IMR-90 (cell line): Measurements from ENCODE around the gene TMEM154. TPM values are rescaled to one million over a fixed set of nuclear protein-coding genes. Genes with fewer than 3 reads are reported as not detected.

Experiments
- ATAC-seq: fragments of 200-7000 bp; cut with Tn5 transposase; 2 replicates; pipeline ENCODE4 v1.9.1; 2020; ENCODE audit warnings: low read depth, mild to moderate bottlenecking, moderate library complexity
- BruUV-seq: library from RNA; stranded (reverse); fragments of 400-500 nt; replicated peaks from 2 replicates; lab custom pipeline; 2021; lab: Mats Ljungman, UMichigan
- CTCF ChIA-PET: fragments of 300-600 bp; formaldehyde crosslinking; extraction: SDS; loops from one replicate; lab custom pipeline; 2021; ENCODE audit warnings: antibody characterized with exemption; lab: Yijun Ruan, JAX
- POLR2A ChIA-PET: fragments of 300-600 bp; sonication (Branson Sonifier 250); formaldehyde crosslinking; loops from one replicate; lab custom pipeline; 2022; ENCODE audit warnings: antibody characterized with exemption; ENCODE audit not compliant: unreplicated experiment; lab: Charles Lee
- DNase-seq: peaks from one replicate; pipeline ENCODE4 v3.0.0; 2013
- H2AFZ ChIP-seq: replicated peaks from 2 replicates; pipeline ENCODE3; 2013; ENCODE audit warnings: low read length, mild to moderate bottlenecking; ENCODE audit not compliant: poor library complexity
- H2AK5ac ChIP-seq: 2 replicates; pipeline ENCODE4 v1.6.1; 2013; ENCODE audit warnings: low read depth, low read length, inconsistent platforms
- H2AK9ac ChIP-seq: replicated peaks from 2 replicates; pipeline ENCODE3; 2013; ENCODE audit warnings: mild to moderate bottlenecking, low read depth, low read length, moderate library complexity; ENCODE audit not compliant: poor library complexity
- H2BK120ac ChIP-seq: 2 replicates; pipeline ENCODE4 v1.6.1; 2013; ENCODE audit warnings: low read depth, low read length, inconsistent platforms
- H2BK15ac ChIP-seq: 3 replicates; pipeline ENCODE4 v1.6.1; 2013; ENCODE audit warnings: low read depth, low read length, inconsistent platforms
- H2BK20ac ChIP-seq: 2 replicates; pipeline ENCODE4 v1.6.1; 2013; ENCODE audit warnings: low read depth, mild to moderate bottlenecking, inconsistent platforms, low read length, moderate library complexity
- H2BK5ac ChIP-seq: 2 replicates; pipeline ENCODE4 v1.6.1; 2013; ENCODE audit warnings: mild to moderate bottlenecking, low read depth, low read length, inconsistent platforms; ENCODE audit not compliant: poor library complexity, severe bottlenecking
- H3K14ac ChIP-seq: replicated peaks from 2 replicates; pipeline ENCODE4 v1.6.1; 2013; ENCODE audit warnings: low read depth, low read length, inconsistent platforms
- H3K18ac ChIP-seq: 2 replicates; pipeline ENCODE4 v1.6.1; 2013; ENCODE audit warnings: low read depth, low read length, control low read depth
- H3K23ac ChIP-seq: 2 replicates; pipeline ENCODE4 v1.6.1; 2013; ENCODE audit warnings: low read depth, low read length, inconsistent platforms
- H3K27ac ChIP-seq: 2 replicates; pipeline ENCODE4 v1.5.1; 2013; ENCODE audit warnings: mild to moderate bottlenecking, control low read depth, low read length; ENCODE audit not compliant: insufficient read depth
- H3K27me3 ChIP-seq: 2 replicates; pipeline ENCODE4 v1.6.1; 2013; ENCODE audit warnings: low read length; ENCODE audit not compliant: control insufficient read depth, insufficient read depth
- H3K36me3 ChIP-seq: 2 replicates; pipeline ENCODE4 v1.6.1; 2013; ENCODE audit warnings: low read length, mixed read lengths; ENCODE audit not compliant: control insufficient read depth, insufficient read depth
- H3K4ac ChIP-seq: 2 replicates; pipeline ENCODE4 v1.6.1; 2013; ENCODE audit warnings: low read depth, low read length, inconsistent platforms
- H3K4me1 ChIP-seq: 2 replicates; pipeline ENCODE4 v1.6.1; 2013; ENCODE audit warnings: low read length, mixed read lengths; ENCODE audit not compliant: control insufficient read depth, insufficient read depth
- H3K4me2 ChIP-seq: 2 replicates; pipeline ENCODE4 v1.6.1; 2013; ENCODE audit warnings: low read depth, mild to moderate bottlenecking, control low read depth, low read length, moderate library complexity
- H3K4me3 ChIP-seq: 2 replicates; pipeline ENCODE4 v1.5.1; 2013; ENCODE audit warnings: low read depth, mild to moderate bottlenecking, control low read depth, low read length, moderate library complexity; ENCODE audit not compliant: insufficient read depth
- H3K56ac ChIP-seq: 2 replicates; pipeline ENCODE4 v1.6.1; 2013; ENCODE audit warnings: low read length, inconsistent platforms; ENCODE audit not compliant: insufficient read depth; ENCODE audit errors: extremely low read depth
- H3K79me1 ChIP-seq, 2 experiments: 2 replicates each; pipeline ENCODE4 v1.6.1; 2013; ENCODE audit warnings: low read length in 2 of 2, inconsistent platforms in 1 of 2, low read depth in 1 of 2
- H3K9ac ChIP-seq: 2 replicates; pipeline ENCODE4 v1.6.1; 2013; ENCODE audit warnings: low read depth, low read length, control low read depth
- H3K9me1 ChIP-seq: 2 replicates; pipeline ENCODE4 v1.6.1; 2013; ENCODE audit warnings: low read length, inconsistent platforms; ENCODE audit not compliant: insufficient read depth
- H3K9me3 ChIP-seq: 2 replicates; pipeline ENCODE4 v1.6.1; 2013; ENCODE audit warnings: low read length; ENCODE audit not compliant: control insufficient read depth, insufficient read depth
- H4K20me1 ChIP-seq: 2 replicates; pipeline ENCODE4 v1.6.1; 2013; ENCODE audit warnings: low read length, inconsistent platforms; ENCODE audit not compliant: insufficient read depth
- H4K5ac ChIP-seq: 2 replicates; pipeline ENCODE4 v1.6.1; 2013; ENCODE audit warnings: mild to moderate bottlenecking, low read depth, low read length, control low read depth
- H4K8ac ChIP-seq, 2 experiments: 2 replicates each; pipeline ENCODE4 v1.6.1; 2013; ENCODE audit warnings: low read depth in 2 of 2, low read length in 2 of 2, control low read depth in 1 of 2, inconsistent platforms in 1 of 2
- H4K91ac ChIP-seq: 2 replicates; pipeline ENCODE4 v1.6.1; 2013; ENCODE audit warnings: low read depth, low read length, inconsistent platforms; ENCODE audit not compliant: insufficient read depth
- CEBPB ChIP-seq: IDR thresholded peaks from 2 replicates; pipeline ENCODE4 v1.6.1; 2012; ENCODE audit warnings: low read depth, low read length, improper control_type of control experiment
- MAFK ChIP-seq: IDR thresholded peaks from 2 replicates; pipeline ENCODE4 v1.6.1; 2012; ENCODE audit warnings: low read depth, low read length, improper control_type of control experiment
- WGBS, 2 experiments: methylation state at CpG; one replicate each; pipeline versions ENCODE4 v1.1.5 to v1.1.7; 2013; ENCODE audit warnings: missing lambda C conversion rate in 2 of 2; ENCODE audit not compliant: insufficient read length in 1 of 2; ENCODE audit errors: extremely low coverage in 2 of 2; 5-methylcytosine and 5-hydroxymethylcytosine counted together
- dilution Hi-C: fragments of 300-500 bp; cut with HindIII; formaldehyde crosslinking; loops from one replicate; pipeline ENCODE4 v1.14.3; 2018; ENCODE audit warnings: low sequenced_read_pairs; ENCODE audit not compliant: unreplicated experiment
- in situ Hi-C: fragments of 300-500 bp; cut with MboI; formaldehyde crosslinking; loops from 3 replicates; pipeline ENCODE4 v1.14.3; 2019; ENCODE audit warnings: low sequenced_read_pairs, inconsistent platforms, mixed read lengths
- intact Hi-C: fragments of 100-400 bp; cut with micrococcal nuclease; formaldehyde crosslinking; loops from 2 replicates; pipeline ENCODE4 v1.10.0; 2022
- polyA plus RNA-seq, 3 experiments: library from polyadenylated mRNA; depleted of rRNA; stranded (reverse); fragments of >200 nt; gene quantifications; 2 replicates each; pipeline ENCODE4 v1.2.3, GENCODE V29; 2012; ENCODE audit warnings: low replicate concordance in 1 of 3
- total RNA-seq: library from RNA; depleted of rRNA; stranded (reverse); fragments of >200 nt; gene quantifications from 2 replicates; pipeline ENCODE4 v1.2.3, GENCODE V29; 2012

Gene TMEM154
- total and polyA plus RNA-seq, 2 of the 4 experiments (the other 2 are of a cell fraction): 0.12 to 0.18 TPM

DNA sequence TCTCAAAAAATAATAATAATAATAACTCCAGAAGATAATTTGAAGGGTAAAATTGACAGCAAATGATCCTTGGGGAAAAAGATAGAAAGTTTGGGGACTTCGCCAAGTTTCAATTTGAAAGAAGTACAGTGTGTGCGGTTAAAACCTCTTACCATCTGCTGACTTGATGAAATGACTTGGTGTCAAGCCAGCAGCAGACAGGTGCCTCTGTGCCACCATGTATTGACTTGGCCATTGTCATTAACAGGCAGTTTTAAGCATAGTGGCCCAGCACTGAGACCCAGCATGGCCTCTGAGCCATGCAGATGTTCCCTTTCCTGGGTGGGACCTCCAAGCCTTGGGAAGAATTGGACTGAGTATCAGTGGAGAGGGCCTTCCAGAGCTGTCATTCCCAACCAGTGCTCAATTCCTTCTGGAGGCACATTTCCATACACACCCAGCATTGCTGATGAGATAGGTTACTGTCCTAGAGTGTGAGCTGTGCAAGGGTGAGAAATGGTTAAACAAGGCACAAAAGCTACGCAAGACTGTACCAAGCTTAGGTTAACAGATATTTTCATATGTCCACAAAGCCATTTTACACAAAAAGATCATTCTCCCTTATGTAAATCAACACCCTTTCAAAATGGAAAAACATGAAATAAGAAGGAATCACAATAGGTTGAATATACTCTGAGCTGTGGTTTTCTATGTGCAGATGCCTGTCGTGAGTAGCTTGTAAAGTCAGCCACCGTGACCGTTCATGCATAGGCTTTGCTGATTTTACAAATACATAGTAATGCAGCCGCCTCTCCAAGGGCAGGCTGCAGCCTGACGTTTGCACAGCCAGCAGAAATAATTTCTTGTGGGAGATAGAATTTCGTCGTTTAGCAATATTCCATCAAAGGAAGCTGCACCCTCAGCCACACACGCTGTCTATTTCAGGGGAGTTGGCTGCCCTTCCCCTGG lies 84.5 kb downstream of the TMEM154 start:
- in situ Hi-C loops (no loop called here), intact Hi-C loops (no loop called here), dilution Hi-C loops (no loop called here)
- Histone ChIP-seq H3K18ac (no peak overlapping the region), H3K4me1 (peaks cover 6% of the 10 kb centered on the region; the same call in 1 of the 2 replicates), H3K4ac (no peak overlapping the region), H3K14ac (no peak overlapping the region), H3K4me2 (no peak overlapping the region), H3K56ac (no peak overlapping the region), H3K9me1 (no peaks in the 10 kb centered on the region; the same call in 1 of the 2 replicates), H2AFZ (no peak overlapping the region), H3K36me3 (no peaks in the 10 kb centered on the region), H2BK5ac (no peak overlapping the region), H3K79me1 (no peaks in the 10 kb centered on the region), H4K20me1 (no peaks in the 10 kb centered on the region), H4K8ac (no peak overlapping the region), H3K27me3 (peaks cover 12% of the 10 kb centered on the region), H3K9me3 (no peaks in the 10 kb centered on the region), H2BK120ac (no peak overlapping the region), H3K4me3 (no peak overlapping the region), H4K5ac (no peak overlapping the region), H2AK5ac (no peak overlapping the region), H2BK20ac (no peak overlapping the region), H2AK9ac (peak overlapping the region; percentile 73), H4K91ac (no peak overlapping the region), H2BK15ac (no peak overlapping the region), H3K23ac (no peak overlapping the region), H3K27ac (no peak overlapping the region), H3K9ac (no peak overlapping the region)
- BruUV-seq: no TSS peak
- WGBS, 2 experiments: 100% methylated on average over 2 of the region's 11 CpGs; no CpG with 5 or more reads in 1 of the 2 experiments
- POLR2A ChIA-PET: no interaction called here
- CTCF ChIA-PET: no interaction called here
- no peak for DNase-seq
- ATAC-seq: no peak
- no peak for TF ChIP-seq CEBPB
- no peak for TF ChIP-seq MAFK
